Measurements from ENCODE around the gene LRG1.

The LRG1 gene

GRCh38 chr19:4507150-4507452 lies 32.7 kb downstream of the LRG1 start:
- no peak overlapping the region for H3K4me3 ChIP-seq (ENCODE audit: low read depth, low read length)
- TF ChIP-seq, protein P1, sequence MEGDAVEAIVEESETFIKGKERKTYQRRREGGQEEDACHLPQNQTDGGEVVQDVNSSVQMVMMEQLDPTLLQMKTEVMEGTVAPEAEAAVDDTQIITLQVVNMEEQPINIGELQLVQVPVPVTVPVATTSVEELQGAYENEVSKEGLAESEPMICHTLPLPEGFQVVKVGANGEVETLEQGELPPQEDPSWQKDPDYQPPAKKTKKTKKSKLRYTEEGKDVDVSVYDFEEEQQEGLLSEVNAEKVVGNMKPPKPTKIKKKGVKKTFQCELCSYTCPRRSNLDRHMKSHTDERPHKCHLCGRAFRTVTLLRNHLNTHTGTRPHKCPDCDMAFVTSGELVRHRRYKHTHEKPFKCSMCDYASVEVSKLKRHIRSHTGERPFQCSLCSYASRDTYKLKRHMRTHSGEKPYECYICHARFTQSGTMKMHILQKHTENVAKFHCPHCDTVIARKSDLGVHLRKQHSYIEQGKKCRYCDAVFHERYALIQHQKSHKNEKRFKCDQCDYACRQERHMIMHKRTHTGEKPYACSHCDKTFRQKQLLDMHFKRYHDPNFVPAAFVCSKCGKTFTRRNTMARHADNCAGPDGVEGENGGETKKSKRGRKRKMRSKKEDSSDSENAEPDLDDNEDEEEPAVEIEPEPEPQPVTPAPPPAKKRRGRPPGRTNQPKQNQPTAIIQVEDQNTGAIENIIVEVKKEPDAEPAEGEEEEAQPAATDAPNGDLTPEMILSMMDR (IDR thresholded peaks at IDR 0.05; ENCODE audit: low read depth, low read length, missing control alignments): no peak
- DNase-seq (ENCODE audit: low read depth): no peak

- DNase-seq (ENCODE audit: low read depth): no peak
- TF ChIP-seq, protein P1 (IDR thresholded peaks at IDR 0.05; ENCODE audit: low read depth, low read length, missing control alignments): no peak
- H3K4me3 ChIP-seq (ENCODE audit: low read depth, low read length): no peak overlapping the region
These were observed 33.2 kb downstream of the LRG1 start for GRCh38 chr19:4506449-4507149.

GRCh38 chr19:4505570-4506448 lies 34.0 kb downstream of the LRG1 start:
- H3K4me3 ChIP-seq (ENCODE audit: low read depth, low read length): no peak overlapping the region
- TF ChIP-seq, protein P1 (IDR thresholded peaks at IDR 0.05; ENCODE audit: low read depth, low read length, missing control alignments): no peak
- no peak for DNase-seq (ENCODE audit: low read depth)

DNA sequence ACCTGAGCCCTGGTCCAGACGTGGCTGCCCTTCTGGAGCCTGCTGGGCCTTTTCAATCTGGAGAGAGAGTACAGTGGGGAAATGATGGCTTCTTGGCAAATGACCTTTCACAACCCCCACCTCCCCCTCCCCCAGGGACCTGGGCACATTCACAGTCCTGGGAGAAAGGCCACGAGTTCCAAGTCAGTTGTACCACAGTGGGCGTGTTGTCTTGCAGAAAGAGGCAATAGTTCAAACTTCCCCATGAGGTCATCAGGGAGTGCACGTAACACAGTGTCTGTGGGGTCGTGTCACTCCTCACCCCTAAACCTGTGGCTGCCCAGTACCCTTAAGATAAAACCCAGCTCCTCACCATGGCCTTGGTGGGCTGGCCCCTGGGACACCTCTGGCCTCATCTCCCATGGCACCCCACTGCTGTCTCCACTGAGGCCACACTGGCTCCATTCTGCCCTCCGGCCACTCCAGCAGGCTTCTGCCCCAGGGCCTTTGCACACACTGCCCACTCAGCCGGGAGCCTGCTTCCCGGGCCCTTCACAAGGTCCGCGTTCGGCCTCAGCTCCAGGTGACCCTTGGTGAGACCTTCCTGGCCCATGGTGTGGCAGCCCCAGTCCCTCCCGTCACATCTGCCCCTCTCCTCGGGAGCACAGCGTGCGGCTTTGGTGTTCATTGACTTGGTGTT lies 34.8 kb downstream of the LRG1 start:
- TF ChIP-seq, protein P1 (IDR thresholded peaks at IDR 0.05; ENCODE audit: low read depth, low read length, missing control alignments): no peak
- H3K4me3 ChIP-seq (ENCODE audit: low read depth, low read length): no peak overlapping the region
- no peak for DNase-seq (ENCODE audit: low read depth)

DNA sequence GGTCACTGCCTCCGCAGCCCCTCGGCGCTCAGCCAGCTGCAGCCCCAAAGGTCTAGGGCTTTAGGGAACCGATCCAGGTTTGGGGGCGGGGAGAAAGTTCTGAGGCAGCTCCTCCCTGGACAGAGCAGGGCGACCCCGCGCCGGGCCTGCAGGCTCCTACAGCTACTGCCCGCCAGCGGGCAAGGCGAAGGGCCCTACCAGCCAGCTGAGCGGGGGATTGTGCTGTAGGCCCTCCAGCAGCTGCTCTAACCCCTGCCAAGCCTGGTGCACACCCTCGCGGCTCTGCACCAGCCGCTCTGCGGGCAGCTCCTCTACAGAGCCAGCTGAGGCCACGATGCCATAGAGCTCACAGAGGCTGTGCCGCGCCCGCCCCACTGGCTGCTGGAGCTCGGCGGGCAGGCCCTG lies 35.5 kb downstream of the LRG1 start:
- no peak for DNase-seq (ENCODE audit: low read depth)
- TF ChIP-seq, protein P1 (IDR thresholded peaks at IDR 0.05; ENCODE audit: low read depth, low read length, missing control alignments): no peak
- no peak overlapping the region for H3K4me3 ChIP-seq (ENCODE audit: low read depth, low read length)

- H3K4me3 ChIP-seq (ENCODE audit: low read depth, low read length): no peak overlapping the region
- no peak for DNase-seq (ENCODE audit: low read depth)
These were observed 36.0 kb downstream of the LRG1 start for GRCh38 chr19:4503825-4504170.

More at GRCh38 chr19:4503825-4504170, 36.0 kb downstream of the LRG1 start:
- TF ChIP-seq, protein P1 (IDR thresholded peaks at IDR 0.05; ENCODE audit: low read depth, low read length, missing control alignments): no peak
